CD8-positive, alpha-beta memory T cell (primary cell): ENCODE data around the gene TSHZ2. TPM values are rescaled to one million over a fixed set of nuclear protein-coding genes. Genes with fewer than 3 reads are reported as not detected.
"Not testable (repeated sequence)": the region's sequence is repeated elsewhere in the genome, so short reads cannot be mapped to it uniquely, and the experiment has no call there.

Experiments
- CTCF ChIA-PET: fragments of 350-600 bp; sonication (Branson Sonifier 250); formaldehyde crosslinking; loops from one replicate; lab custom pipeline; 2021; ENCODE audit warnings: antibody characterized with exemption; lab: Charles Lee
- POLR2A ChIA-PET: fragments of 350-600 bp; sonication (Branson Sonifier 250); formaldehyde crosslinking; loops from one replicate; lab custom pipeline; 2021; ENCODE audit warnings: antibody characterized with exemption; lab: Charles Lee
- DNase-seq, 5 donors: peaks; one replicate each; pipeline versions ENCODE4 v3.0.0 to v3.0.0-alpha.2; 2020 to 2022; ENCODE audit warnings: mixed read lengths in 1 of 5
- H3K27ac ChIP-seq: one replicate; pipeline ENCODE4 v1.7.0; 2013; ENCODE audit warnings: low read depth, mild to moderate bottlenecking, low read length, moderate library complexity
- H3K27me3 ChIP-seq: 2 replicates; pipeline ENCODE4 v1.7.0; 2013; ENCODE audit warnings: low read length, mild to moderate bottlenecking; ENCODE audit not compliant: insufficient read depth, poor library complexity, severe bottlenecking
- H3K36me3 ChIP-seq: 2 replicates; pipeline ENCODE4 v1.7.0; 2013; ENCODE audit warnings: mild to moderate bottlenecking, low read length, moderate library complexity; ENCODE audit not compliant: insufficient read depth
- H3K4me1 ChIP-seq: 2 replicates; pipeline ENCODE4 v1.7.0; 2013; ENCODE audit warnings: mild to moderate bottlenecking, low read length, moderate library complexity; ENCODE audit not compliant: insufficient read depth
- H3K4me3 ChIP-seq: 2 replicates; pipeline ENCODE4 v1.7.0; 2013; ENCODE audit warnings: mild to moderate bottlenecking, low read length
- H3K9me3 ChIP-seq: 2 replicates; pipeline ENCODE4 v1.7.0; 2013; ENCODE audit warnings: mild to moderate bottlenecking, low read length
- H3K27ac Mint-ChIP-seq, 8 donors: one replicate each; pipeline ENCODE4 v1.8.0; 2020 to 2021; ENCODE audit warnings: mixed read lengths in 8 of 8, mild to moderate bottlenecking in 6 of 8, inconsistent platforms in 3 of 8, moderate library complexity in 3 of 8
- H3K27me3 Mint-ChIP-seq, 2 donors: one replicate each; pipeline ENCODE4 v1.8.0; 2020 to 2021; ENCODE audit warnings: mixed read lengths in 2 of 2, mild to moderate bottlenecking in 1 of 2, moderate library complexity in 1 of 2
- H3K36me3 Mint-ChIP-seq, 3 donors: one replicate each; pipeline ENCODE4 v1.8.0; 2020 to 2021; ENCODE audit warnings: mixed read lengths in 3 of 3, inconsistent platforms in 1 of 3, mild to moderate bottlenecking in 1 of 3
- H3K4me1 Mint-ChIP-seq, 3 donors: one replicate each; pipeline ENCODE4 v1.8.0; 2020 to 2021; ENCODE audit warnings: mixed read lengths in 3 of 3, inconsistent platforms in 1 of 3, mild to moderate bottlenecking in 1 of 3
- H3K4me3 Mint-ChIP-seq, 7 donors: one replicate each; pipeline ENCODE4 v1.8.0; 2020 to 2021; ENCODE audit warnings: mixed read lengths in 7 of 7, mild to moderate bottlenecking in 6 of 7, moderate library complexity in 4 of 7, inconsistent platforms in 2 of 7
- H3K9me3 Mint-ChIP-seq, 5 donors: one replicate each; pipeline ENCODE4 v1.8.0; 2020 to 2022; ENCODE audit warnings: mixed read lengths in 5 of 5, mild to moderate bottlenecking in 3 of 5, moderate library complexity in 2 of 5, inconsistent platforms in 1 of 5
- polyA plus RNA-seq: library from polyadenylated mRNA; unstranded; fragments of 300-500 nt; fragmentation: Illumina TruSeq; gene quantifications from one replicate; pipeline ENCODE4 v1.2.3, GENCODE V29; 2021
- total RNA-seq, 2 experiments: library from RNA; stranded (reverse); gene quantifications; one replicate each; pipeline ENCODE4 v1.2.3, GENCODE V29; 2021

Gene TSHZ2
- total and polyA plus RNA-seq, 3 experiments from 2014 or later: 0.10 to 1.6 (median 1.5) TPM

- POLR2A ChIA-PET: no interaction called here
- Mint-ChIP-seq H3K9me3 (peaks cover 0 to 4% (median 2%) of the 10 kb centered on the region in 5 donors), H3K4me1 (peaks cover 0 to 22% (median 0%) of the 10 kb centered on the region in 3 donors), H3K27me3 (peaks cover 5 to 32% of the 10 kb centered on the region in 2 donors), H3K36me3 (peaks cover 0 to 9% (median under 1%) of the 10 kb centered on the region in 3 donors), H3K27ac (no peak overlapping the region), H3K4me3 (no peak overlapping the region)
- H3K4me1 ChIP-seq: no peaks in the 10 kb centered on the region
- no peaks in the 10 kb centered on the region for H3K27me3 ChIP-seq
- no peaks in the 10 kb centered on the region for H3K36me3 ChIP-seq
- H3K4me3 ChIP-seq: no peak overlapping the region
- CTCF ChIA-PET: no interaction called here
- DNase-seq: no peak
- no peaks in the 10 kb centered on the region for H3K9me3 ChIP-seq
- no peak overlapping the region for H3K27ac ChIP-seq
These were observed 47.3 kb downstream of the TSHZ2 start for GRCh38 chr20:53019464-53019863.

DNA sequence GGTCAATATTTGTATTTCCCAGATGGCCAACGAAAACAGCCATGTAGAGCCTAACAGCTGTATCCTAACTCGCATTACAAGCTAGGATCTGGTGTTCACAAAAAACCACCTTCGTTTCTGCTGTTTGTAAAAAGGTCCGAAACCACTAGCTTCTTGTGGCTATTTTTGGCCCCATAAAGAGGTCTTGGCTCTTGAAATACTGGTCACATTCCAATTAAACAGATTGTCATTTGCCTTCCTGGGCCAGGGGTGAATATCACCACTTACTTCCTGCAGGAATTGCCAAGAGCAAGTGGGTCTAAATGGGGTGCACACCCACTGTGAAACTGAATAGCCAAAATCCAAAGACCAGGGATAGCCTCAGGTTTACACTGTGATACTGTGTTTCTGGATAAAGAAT lies 48.2 kb downstream of the TSHZ2 start:
- no peak overlapping the region for H3K4me3 ChIP-seq
- CTCF ChIA-PET: no interaction called here
- no peak overlapping the region for H3K4me3 Mint-ChIP-seq
- H3K4me1 ChIP-seq: no peaks in the 10 kb centered on the region
- H3K27me3 ChIP-seq: no peaks in the 10 kb centered on the region
- POLR2A ChIA-PET: no interaction called here
- H3K27me3 Mint-ChIP-seq: peaks cover 5 to 22% of the 10 kb centered on the region in 2 donors
- H3K9me3 Mint-ChIP-seq: no peaks in the 10 kb centered on the region
- no peaks in the 10 kb centered on the region for H3K36me3 ChIP-seq
- peaks cover 0 to 4% (median 0%) of the 10 kb centered on the region in 3 donors for H3K36me3 Mint-ChIP-seq
- H3K27ac ChIP-seq: no peak overlapping the region
- no peak overlapping the region for H3K27ac Mint-ChIP-seq
- no peak for DNase-seq
- H3K4me1 Mint-ChIP-seq: peaks cover 0 to 22% (median 0%) of the 10 kb centered on the region in 3 donors
- no peaks in the 10 kb centered on the region for H3K9me3 ChIP-seq

DNA sequence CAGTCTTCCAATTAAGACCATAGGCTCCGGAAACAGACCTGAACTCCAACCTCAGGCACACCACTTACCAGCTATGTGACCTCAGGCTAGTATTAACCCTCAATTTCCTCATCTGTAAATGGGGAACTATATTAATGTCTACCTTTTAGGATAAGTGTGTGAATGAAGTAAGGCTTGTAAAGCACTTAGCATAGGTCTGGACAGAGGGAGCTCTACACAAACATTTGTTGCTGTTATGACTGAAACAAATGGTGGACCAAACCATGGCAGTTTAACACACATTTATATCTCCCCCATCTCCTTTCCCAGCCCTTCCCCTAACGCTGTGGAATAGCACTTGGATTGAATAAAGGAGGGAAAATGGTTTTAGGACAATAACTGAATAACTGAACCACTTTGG lies 48.7 kb downstream of the TSHZ2 start:
- no peaks in the 10 kb centered on the region for H3K27me3 ChIP-seq
- no peaks in the 10 kb centered on the region for H3K9me3 ChIP-seq
- no peaks in the 10 kb centered on the region for H3K4me1 ChIP-seq
- Mint-ChIP-seq H3K4me3 (no peak overlapping the region), H3K4me1 (peaks cover 0 to 22% (median 0%) of the 10 kb centered on the region in 3 donors), H3K36me3 (peaks cover 0 to 4% (median 0%) of the 10 kb centered on the region in 3 donors), H3K27ac (no peak overlapping the region), H3K9me3 (no peaks in the 10 kb centered on the region), H3K27me3 (peaks cover 5 to 22% of the 10 kb centered on the region in 2 donors)
- no peak for DNase-seq
- ChIA-PET POLR2A (no interaction called here), CTCF (no interaction called here)
- no peaks in the 10 kb centered on the region for H3K36me3 ChIP-seq
- no peak overlapping the region for H3K4me3 ChIP-seq
- no peak overlapping the region for H3K27ac ChIP-seq

- Mint-ChIP-seq H3K9me3 (no peaks in the 10 kb centered on the region), H3K27ac (no peak overlapping the region), H3K27me3 (peaks cover 3 to 18% of the 10 kb centered on the region in 2 donors), H3K4me1 (peaks cover 0 to 22% (median 0%) of the 10 kb centered on the region in 3 donors), H3K4me3 (peak overlapping the region in 1 of 7 donors; percentile 5), H3K36me3 (no peaks in the 10 kb centered on the region)
- Histone ChIP-seq H3K4me1 (no peaks in the 10 kb centered on the region), H3K27ac (no peak overlapping the region), H3K4me3 (no peak overlapping the region), H3K27me3 (no peaks in the 10 kb centered on the region), H3K9me3 (no peaks in the 10 kb centered on the region), H3K36me3 (no peaks in the 10 kb centered on the region)
- no peak for DNase-seq
- ChIA-PET POLR2A (no interaction called here), CTCF (no interaction called here)
These were observed 49.8 kb downstream of the TSHZ2 start for GRCh38 chr20:53021934-53022333.

DNA sequence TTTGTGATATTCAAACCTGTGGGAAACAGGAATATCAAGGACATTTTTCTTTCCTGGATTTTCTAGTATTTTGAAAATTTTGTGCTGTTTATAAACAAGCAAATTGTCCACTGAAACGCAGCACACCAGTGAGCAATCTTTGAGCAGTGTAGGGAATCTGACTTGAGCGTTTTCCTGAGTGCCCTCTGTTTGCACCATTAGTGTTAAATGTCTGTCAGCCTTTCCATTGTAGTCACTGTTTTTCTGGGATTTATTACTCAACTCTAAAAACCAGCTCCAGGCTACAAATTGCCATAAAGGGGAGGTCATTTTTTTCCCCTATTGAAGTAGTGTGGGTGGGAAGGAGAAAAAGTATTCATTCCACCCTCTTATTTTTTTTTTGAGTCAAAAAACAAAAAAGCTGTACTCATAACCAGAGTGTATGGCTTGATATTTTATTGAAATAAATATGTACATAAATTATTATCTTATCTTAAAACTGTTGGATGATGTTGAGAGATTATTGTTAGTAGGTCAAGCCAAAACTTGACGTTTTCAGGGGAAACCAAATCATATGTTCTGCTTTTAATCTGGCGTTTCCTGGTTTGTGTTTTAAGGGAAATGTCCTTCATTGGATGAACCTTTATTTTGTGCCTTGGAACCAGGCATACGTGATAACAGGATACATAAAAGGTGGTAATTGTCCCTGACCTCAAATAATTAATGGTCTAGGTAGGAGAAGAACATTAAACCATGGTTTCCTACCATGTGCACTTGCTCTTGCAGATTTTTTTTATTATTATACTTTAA lies 51.8 kb downstream of the TSHZ2 start:
- no peaks in the 10 kb centered on the region for H3K27me3 ChIP-seq
- peaks cover 0 to 22% (median 0%) of the 10 kb centered on the region in 3 donors for H3K4me1 Mint-ChIP-seq
- peaks cover 4 to 31% of the 10 kb centered on the region in 2 donors for H3K27me3 Mint-ChIP-seq
- CTCF ChIA-PET: no interaction called here
- no peaks in the 10 kb centered on the region for H3K9me3 ChIP-seq
- POLR2A ChIA-PET: no interaction called here
- DNase-seq: no peak
- H3K36me3 ChIP-seq: no peaks in the 10 kb centered on the region
- H3K4me3 Mint-ChIP-seq: no peak overlapping the region
- H3K27ac Mint-ChIP-seq: no peak overlapping the region
- no peaks in the 10 kb centered on the region for H3K4me1 ChIP-seq
- H3K36me3 Mint-ChIP-seq: no peaks in the 10 kb centered on the region
- H3K9me3 Mint-ChIP-seq: peaks cover 0 to 2% (median 0%) of the 10 kb centered on the region in 5 donors
- no peak overlapping the region for H3K4me3 ChIP-seq
- H3K27ac ChIP-seq: no peak overlapping the region

GRCh38 chr20:53024653-53025052 lies 52.5 kb downstream of the TSHZ2 start:
- H3K36me3 ChIP-seq, H3K4me3 ChIP-seq, CTCF ChIA-PET, H3K36me3 Mint-ChIP-seq, DNase-seq, H3K9me3 ChIP-seq, H3K27me3 ChIP-seq, H3K4me3 Mint-ChIP-seq, H3K4me1 ChIP-seq, H3K9me3 Mint-ChIP-seq, H3K27ac ChIP-seq: not testable (repeated sequence)
- Mint-ChIP-seq H3K27me3 (peaks cover 4 to 33% of the 10 kb centered on the region in 2 donors), H3K27ac (peak overlapping the region in 1 of 8 donors; percentile 37), H3K4me1 (peaks cover 0 to 22% (median 0%) of the 10 kb centered on the region in 3 donors)
- POLR2A ChIA-PET: interaction anchor here (0.6 kb wide), 1 partner anchor 179 kb away, joined by 6 read pairs; no protein-coding TSS in a partner anchor

DNA sequence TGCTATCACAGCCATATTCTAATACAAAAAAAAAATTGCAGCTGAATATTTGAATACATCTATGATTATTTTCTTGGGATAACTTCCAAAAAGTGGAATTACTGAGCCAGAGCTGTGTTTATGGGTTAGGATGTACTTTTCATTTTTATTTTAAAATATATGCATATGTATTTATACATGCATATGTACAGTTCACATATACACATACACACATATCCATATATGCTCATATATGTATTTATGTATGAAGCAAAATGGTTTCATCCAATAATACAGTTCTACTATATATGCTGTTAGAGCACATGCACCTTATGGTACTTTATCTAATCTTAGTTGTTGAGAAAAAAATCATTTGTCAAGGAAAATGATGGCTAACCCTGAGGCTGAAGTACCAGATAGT lies 54.9 kb downstream of the TSHZ2 start:
- Histone ChIP-seq H3K27me3 (no peaks in the 10 kb centered on the region), H3K9me3 (no peaks in the 10 kb centered on the region), H3K27ac (no peak overlapping the region), H3K4me3 (no peak overlapping the region), H3K4me1 (peaks cover 7% of the 10 kb centered on the region), H3K36me3 (no peaks in the 10 kb centered on the region)
- no peak overlapping the region for H3K27ac Mint-ChIP-seq
- no peak overlapping the region for H3K4me3 Mint-ChIP-seq
- DNase-seq: no peak
- H3K27me3 Mint-ChIP-seq: peaks cover 4 to 49% of the 10 kb centered on the region in 2 donors
- peaks cover 0 to 2% (median 0%) of the 10 kb centered on the region in 5 donors for H3K9me3 Mint-ChIP-seq
- CTCF ChIA-PET: no interaction called here
- no peaks in the 10 kb centered on the region for H3K36me3 Mint-ChIP-seq
- peaks cover 0 to 19% (median 0%) of the 10 kb centered on the region in 3 donors for H3K4me1 Mint-ChIP-seq
- POLR2A ChIA-PET: no interaction called here

- H3K4me3 Mint-ChIP-seq: no peak overlapping the region
- H3K4me1 Mint-ChIP-seq: peaks cover 0 to 7% (median 0%) of the 10 kb centered on the region in 3 donors
- Histone ChIP-seq H3K27ac (no peak overlapping the region), H3K9me3 (no peaks in the 10 kb centered on the region), H3K4me3 (no peak overlapping the region), H3K36me3 (no peaks in the 10 kb centered on the region), H3K4me1 (peaks cover 7% of the 10 kb centered on the region), H3K27me3 (no peaks in the 10 kb centered on the region)
- peaks cover 0 to 2% (median 0%) of the 10 kb centered on the region in 5 donors for H3K9me3 Mint-ChIP-seq
- no peak overlapping the region for H3K27ac Mint-ChIP-seq
- H3K36me3 Mint-ChIP-seq: no peaks in the 10 kb centered on the region
- ChIA-PET POLR2A (no interaction called here), CTCF (no interaction called here)
- DNase-seq: no peak
- peaks cover 4 to 46% of the 10 kb centered on the region in 2 donors for H3K27me3 Mint-ChIP-seq
These were observed 56.3 kb downstream of the TSHZ2 start for GRCh38 chr20:53028337-53029007.
